Activated T-helper 1 cell treated with Interleukin-2 at 50 U/mL for 16 hours (primary cell): ENCODE data around the gene EIF4E1B.

Experiments used
- DNase-seq: peaks from one replicate; pipeline ENCODE4 v3.0.0-alpha.2; 2020; ENCODE audit warnings: low read depth

Gene EIF4E1B

GRCh38 chr5:176664479-176664878, 34.0 kb downstream of the EIF4E1B start:
- no peak for DNase-seq

DNA sequence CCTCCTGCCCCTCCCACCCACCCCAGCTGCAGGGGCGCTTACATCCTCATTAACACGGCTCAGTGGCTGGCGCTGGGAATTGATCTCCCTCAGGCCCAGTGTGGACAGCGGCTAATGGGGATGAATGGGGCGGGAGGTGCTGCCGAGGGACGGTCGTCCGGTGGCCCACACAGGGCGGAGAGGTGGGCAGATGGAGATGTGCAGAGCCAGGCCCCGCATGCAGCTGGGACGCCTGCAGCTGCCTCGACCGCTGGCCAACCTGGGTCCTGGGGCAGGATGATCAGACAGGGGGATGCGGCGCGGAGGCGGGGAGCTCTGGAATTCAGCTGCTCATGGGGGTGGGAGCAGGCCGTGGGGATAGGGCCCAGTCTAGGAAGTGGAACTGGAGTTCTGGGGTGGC, 34.4 kb downstream of the EIF4E1B start:
- no peak for DNase-seq

DNA sequence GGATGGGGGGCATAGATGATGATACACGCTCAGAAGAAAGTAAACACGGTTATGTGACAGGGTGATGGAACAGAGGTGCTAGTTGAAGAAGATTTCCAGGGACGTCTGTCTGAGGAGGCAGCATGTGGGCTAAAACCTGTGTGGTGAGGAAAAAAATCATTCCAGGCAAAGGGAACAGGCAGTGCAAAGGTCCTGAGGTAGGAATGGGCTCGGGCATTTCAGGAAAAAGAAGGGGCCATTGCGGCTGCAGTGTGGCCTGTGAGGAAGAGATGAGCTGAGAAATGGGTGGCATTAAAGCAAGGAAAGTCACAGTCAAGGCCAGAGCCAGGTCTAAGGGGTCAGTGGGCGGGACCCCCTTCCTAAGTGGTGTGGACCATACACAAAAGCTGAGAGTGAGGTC, 35.0 kb downstream of the EIF4E1B start:
- no peak for DNase-seq

GRCh38 chr5:176667637-176668036, 37.2 kb downstream of the EIF4E1B start:
- DNase-seq, result no peak

DNA sequence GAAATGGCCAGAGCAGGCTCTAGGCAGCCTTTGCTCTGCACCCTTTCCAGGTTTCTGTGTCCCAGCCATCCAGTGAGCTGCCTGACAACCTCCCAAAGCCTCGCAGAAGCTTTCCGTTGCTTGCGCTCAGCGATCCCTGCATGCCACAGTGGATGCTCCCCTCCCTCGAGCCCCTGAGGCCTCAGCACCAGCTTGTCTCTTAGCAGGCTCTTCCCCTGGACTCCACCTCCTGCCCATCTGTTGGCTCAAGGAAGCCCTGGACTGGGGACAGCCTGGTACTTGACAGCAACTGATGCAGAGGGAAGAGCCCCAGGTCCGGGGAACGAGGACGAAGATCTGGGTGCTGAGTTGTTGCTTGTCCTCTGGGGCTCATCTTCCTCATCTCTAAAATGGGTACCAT, 40.0 kb downstream of the EIF4E1B start:
- no peak for DNase-seq

- DNase-seq, result no peak
These were observed 40.9 kb downstream of the EIF4E1B start for GRCh38 chr5:176671399-176671798.

DNA sequence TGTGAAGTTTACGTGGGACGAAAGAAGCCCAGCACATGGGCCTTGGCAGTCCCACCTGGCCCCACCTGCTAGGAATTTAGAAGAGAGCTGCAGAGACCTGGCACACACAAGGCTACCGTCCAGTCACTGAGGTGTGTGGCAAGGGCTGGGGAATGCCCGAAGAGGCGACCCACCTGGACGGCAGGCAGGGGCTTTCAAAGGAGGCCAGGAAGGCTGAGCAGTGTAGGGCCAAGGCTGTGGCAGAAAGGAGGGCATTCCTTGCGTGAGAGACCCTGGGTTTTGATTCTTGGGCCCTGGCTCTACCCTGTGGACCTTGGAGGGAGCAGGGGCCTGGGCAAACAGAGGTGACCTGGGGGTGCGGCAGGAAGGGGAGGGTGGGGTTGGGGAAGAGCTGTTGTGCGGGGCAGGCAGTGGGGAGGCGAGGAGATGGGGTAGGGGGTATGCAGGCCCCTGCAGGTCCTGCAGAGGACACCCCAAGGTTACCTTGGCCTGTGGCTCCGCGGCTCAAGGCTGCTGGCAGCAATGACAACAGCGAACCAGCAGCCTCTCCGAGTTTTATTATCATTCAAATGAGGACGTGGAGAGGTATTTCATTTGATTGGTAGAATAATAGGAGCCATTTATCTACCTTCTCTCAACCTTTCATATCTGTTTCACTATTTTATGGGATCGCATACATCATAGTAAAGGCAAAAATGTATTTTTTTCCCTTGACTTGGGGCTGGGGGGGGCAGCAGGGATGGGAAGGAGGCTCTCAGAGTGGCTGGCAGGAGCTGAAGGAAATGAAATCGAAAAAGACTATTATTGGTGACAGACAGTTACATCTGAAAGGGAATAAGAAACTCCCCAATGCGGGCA, 41.6 kb downstream of the EIF4E1B start:
- no peak for DNase-seq

- no peak for DNase-seq
These were observed 43.4 kb downstream of the EIF4E1B start for GRCh38 chr5:176673651-176674583.

- DNase-seq, result no peak
These were observed 44.3 kb downstream of the EIF4E1B start for GRCh38 chr5:176674799-176675198.

GRCh38 chr5:176675676-176676360, 45.3 kb downstream of the EIF4E1B start:
- DNase-seq, result no peak

DNA sequence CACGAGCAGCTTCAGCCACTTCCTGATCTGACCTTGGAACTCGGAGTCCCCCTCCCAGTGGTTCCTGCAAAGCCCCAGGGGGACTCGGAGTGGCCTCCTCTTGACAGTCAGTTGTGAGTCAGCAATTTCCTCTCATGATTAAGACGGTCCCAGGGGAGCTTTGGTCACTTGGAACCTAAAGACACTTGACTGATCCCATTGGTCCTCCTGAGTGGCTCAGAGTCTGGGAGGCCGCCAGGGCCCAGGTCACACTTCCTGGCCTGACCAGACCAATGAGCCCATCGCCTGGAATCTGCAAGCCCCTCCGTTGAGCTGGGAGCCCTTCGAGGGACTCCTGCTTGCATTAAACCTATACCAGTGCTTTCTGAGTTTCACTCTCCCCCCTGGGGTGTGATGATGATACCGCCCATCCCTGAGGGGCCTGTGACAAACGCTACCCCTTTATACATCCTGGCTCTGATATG, 45.9 kb downstream of the EIF4E1B start:
- DNase-seq, result no peak

DNA sequence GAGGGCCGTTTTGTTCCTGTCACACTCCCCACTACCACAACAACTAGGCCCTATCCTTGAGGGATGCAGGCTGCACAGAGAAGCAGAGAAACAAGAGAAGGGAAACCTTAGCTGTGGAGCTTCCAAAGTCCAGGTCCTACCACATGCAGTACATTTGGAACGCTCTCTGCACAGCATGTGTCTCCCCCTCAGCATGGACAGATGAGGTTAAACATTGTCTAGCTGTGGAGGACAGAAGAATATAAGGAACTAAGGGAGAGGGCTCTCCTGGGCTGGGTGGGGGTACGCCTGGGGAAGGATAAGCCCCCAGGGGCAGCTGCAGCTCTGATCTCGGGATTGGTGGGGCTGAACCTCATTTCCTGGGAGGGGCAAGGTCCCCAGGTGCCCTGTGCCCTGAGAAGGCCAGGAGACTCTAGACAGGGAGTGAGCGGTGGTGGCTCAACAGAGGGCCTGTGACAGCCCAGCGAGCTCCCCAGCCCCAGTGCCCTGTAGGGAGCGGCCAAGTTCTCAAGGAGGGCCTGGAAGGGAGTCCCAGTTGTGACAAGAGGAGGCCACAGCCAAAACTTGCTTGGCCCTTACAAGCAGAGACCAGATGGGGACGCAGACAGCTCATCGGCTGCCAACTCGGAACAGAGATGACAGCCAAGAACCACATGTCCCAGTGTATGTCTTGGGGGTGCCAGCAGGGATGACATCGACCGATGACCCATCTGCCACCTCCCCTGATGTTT, 46.9 kb downstream of the EIF4E1B start:
- no peak for DNase-seq

DNA sequence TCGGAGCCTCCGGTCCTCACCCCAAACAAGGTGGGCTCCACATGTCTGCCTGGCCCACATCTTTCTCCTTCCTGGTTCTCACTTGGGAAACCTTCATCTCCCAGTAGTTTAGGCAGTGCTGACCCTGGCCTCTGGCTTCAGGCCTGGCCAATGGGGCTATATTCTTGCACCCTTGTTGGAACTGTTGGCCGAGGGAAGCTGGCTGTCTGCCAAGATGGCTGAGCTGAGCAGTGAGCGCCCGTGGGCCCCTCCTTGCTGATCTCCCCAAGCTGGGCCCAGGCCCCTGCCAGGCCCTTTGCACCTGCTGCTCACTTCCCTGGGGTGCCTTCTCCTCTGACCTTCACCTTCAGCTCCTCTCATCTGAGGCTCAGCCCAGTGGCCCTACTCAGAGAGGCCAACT, 48.1 kb downstream of the EIF4E1B start:
- no peak for DNase-seq

DNA sequence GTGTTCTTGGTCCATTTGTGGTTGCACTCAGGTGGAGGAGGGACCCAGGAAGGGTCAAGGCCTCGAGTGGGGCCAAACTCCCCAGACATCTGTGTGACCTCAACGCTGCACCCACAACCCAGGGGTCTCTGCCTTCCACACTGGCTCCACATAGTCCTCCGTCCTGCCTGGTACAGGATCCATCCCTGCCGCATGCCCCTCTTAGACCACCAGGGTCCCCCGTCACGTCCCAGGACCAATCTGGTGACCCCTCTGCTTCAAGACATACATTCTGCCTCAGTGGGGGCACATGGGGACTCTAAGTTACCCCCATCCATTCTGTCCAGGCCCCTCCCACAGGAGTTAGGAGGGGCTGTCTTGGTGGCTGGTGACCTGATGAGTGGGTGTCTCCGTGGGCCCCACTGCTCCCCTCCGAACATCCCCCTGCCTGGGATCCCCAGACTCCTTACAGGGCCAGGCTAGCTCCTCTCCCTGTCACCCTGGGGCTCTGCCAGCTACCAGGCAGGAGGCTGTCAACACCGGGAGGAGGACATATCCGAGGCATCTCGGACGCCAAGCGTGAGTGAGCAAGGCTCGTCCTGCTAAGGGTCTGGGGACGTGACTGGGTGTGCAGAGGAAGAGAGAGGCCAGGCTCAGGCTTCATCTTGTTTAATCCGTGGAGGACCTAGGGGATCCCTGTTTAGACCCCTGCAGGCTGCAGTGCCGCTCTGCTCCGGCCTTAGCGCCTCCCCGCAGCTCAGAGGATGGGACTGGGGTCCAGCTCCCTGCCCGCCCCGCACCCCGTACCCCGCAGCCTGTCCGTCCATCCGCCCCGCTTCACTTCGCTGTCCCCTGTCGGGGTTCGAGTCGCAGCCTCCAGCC, 49.1 kb downstream of the EIF4E1B start:
- no peak for DNase-seq

DNA sequence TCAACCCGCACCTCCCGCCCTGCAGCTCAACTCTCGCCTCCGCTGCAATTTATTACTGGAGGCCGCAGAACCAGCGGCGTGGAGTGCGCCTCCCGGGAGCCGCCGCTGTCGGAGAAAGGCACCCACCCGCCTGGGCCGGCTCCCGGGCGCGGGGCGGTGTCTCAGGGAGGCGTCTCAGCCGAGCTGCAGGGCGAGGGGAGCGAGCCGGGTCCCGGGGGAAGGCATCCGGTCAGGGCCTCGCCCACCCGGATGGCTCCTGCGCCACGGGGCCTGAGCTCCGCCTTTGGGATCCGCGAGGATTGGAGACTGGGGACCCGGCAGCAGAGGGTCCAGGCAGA, 49.7 kb downstream of the EIF4E1B start:
- no peak for DNase-seq

DNA sequence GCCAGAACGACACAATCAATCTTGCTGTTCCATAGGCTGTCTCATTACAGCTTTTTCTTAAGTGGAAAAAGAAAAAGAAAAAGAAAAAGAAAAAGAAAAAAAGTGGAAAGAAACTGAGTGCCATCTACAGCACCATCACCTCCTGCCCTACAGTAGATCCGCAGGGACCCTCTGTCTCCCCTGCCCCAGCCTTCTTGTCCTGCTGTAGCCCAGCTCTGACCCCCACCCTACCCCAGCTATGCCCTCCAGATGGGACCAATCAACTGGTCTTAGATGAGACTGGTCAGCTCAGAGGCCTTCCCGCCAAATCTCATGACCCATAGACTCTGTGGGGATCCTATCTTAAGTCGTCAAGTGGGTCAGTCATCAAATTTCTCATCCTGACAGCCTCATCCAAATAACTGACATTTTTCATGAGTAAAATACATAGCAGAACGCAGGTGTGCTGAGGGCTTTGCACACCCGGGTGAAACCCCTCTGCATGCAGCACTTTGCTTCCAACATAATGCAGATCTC, 51.6 kb downstream of the EIF4E1B start:
- no peak for DNase-seq

- DNase-seq, result no peak
These were observed 54.5 kb downstream of the EIF4E1B start for GRCh38 chr5:176685010-176685409.

DNA sequence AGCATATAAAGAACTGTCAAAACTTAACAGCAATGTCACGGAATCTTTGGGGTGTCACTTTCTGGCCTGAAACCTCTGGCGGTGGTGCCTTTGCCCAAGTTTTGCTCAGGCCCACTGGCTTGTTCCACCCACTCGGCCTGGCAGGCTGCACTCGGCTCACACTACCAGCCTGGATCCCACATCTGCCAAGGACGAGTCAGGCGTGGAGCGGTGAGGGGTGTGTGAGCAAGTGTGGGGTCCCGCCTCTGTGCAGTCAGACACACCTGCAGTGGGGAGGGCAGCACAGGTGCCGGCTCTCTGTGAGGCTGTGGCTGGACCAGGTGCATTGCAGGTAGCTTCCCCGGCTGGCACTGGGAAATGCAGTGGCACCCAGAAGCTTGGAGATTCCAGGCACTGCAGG, 56.8 kb downstream of the EIF4E1B start:
- no peak for DNase-seq

GRCh38 chr5:176687881-176688280, 57.4 kb downstream of the EIF4E1B start:
- DNase-seq, result no peak

GRCh38 chr5:176690911-176691310, 60.4 kb downstream of the EIF4E1B start:
- no peak for DNase-seq

DNA sequence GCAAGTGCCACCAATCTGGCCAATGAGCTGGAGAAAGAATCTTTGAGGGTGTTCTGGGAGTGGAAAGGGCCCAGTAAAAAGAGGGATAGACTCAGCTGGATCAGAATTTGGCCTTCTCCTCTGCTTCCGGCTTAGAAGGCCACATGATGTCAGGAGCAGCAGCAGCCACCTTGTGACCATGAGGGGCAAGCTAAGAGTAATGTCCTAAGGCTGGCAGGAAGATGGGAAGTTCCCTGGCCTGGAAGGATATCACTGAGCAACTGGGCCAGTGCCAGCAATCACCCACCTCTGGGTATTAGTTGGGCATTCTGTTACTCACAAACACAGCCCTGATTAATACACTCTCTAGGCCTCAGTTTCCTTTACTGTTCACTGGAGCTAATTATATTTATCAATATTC, 61.0 kb downstream of the EIF4E1B start:
- DNase-seq, result no peak
